Sigmoid colon (tissue), 7 donors: ENCODE results near the gene FNDC8. TPM values are rescaled to one million over a fixed set of nuclear protein-coding genes. Genes with fewer than 3 reads are reported as not detected.
"Not testable (repeated sequence)": the region's sequence is repeated elsewhere in the genome, so short reads cannot be mapped to it uniquely, and the experiment has no call there.

Experiments
- DNase-seq: peaks from one replicate; pipeline ENCODE4 v3.0.0-alpha.2; 2019
- H3K27ac ChIP-seq, 4 donors: fragments of 200-600 bp; sonication (generic); one replicate each; pipeline ENCODE4 v1.5.1; 2016 to 2019; ENCODE audit warnings: mild to moderate bottlenecking in 1 of 4
- H3K27me3 ChIP-seq, 3 donors: fragments of 200-600 bp; sonication (generic); one replicate each; pipeline ENCODE4 v1.5.1; 2019; ENCODE audit warnings: mild to moderate bottlenecking in 1 of 3
- H3K36me3 ChIP-seq, 4 donors: fragments of 200-600 bp; sonication (generic); one replicate each; pipeline ENCODE4 v1.5.1; 2016 to 2019
- H3K4me1 ChIP-seq, 4 donors: fragments of 200-600 bp; sonication (generic); one replicate each; pipeline ENCODE4 v1.5.1; 2017 to 2019
- H3K4me3 ChIP-seq, 4 donors: fragments of 200-600 bp; sonication (generic); one replicate each; pipeline ENCODE4 v1.5.1; 2017 to 2019; ENCODE audit warnings: mild to moderate bottlenecking in 2 of 4, moderate library complexity in 1 of 4
- H3K9me3 ChIP-seq, 4 donors: fragments of 200-600 bp in 3 of 4; sonication (generic) in 3 of 4; one replicate each; pipeline versions ENCODE4 v1.5.1 to v1.6.1; 2013 to 2019
- CTCF ChIP-seq, 4 experiments: fragments of 450-650 bp in 3 of 4; fragments of 200-600 bp in 1 of 4; IDR thresholded peaks; one replicate each; pipeline ENCODE4 v1.5.1; 2016 to 2019; ENCODE audit warnings: antibody characterized with exemption in 4 of 4, mild to moderate bottlenecking in 3 of 4, moderate library complexity in 2 of 4
- EP300 ChIP-seq, 4 donors: sonication (generic); formaldehyde crosslinking; IDR thresholded peaks; one replicate each; pipeline ENCODE4 v1.6.1; 2017; ENCODE audit warnings: antibody characterized with exemption in 4 of 4
- POLR2A ChIP-seq, 2 donors: fragments of 450-650 bp; IDR thresholded peaks; one replicate each; pipeline ENCODE4 v1.6.1; 2016; ENCODE audit warnings: antibody characterized with exemption in 2 of 2, mild to moderate bottlenecking in 2 of 2, moderate library complexity in 2 of 2
- POLR2AphosphoS5 ChIP-seq, 4 donors: sonication (generic); formaldehyde crosslinking; IDR thresholded peaks; one replicate each; pipeline ENCODE4 v1.6.1; 2017; ENCODE audit warnings: antibody characterized with exemption in 4 of 4
- WGBS, 2 donors: extraction: QIAGEN DNeasy Blood & Tissue Kit; methylation state at CpG; one replicate each; pipeline ENCODE4 v1.1.7; 2013; 5-methylcytosine and 5-hydroxymethylcytosine counted together
- intact Hi-C: fragments of 100-400 bp; cut with DNase I; formaldehyde crosslinking; loops from one replicate; pipeline ENCODE4 v1.15.1; 2023
- polyA plus RNA-seq, 3 donors: library from polyadenylated mRNA; stranded (reverse); fragments of 200-250 nt; gene quantifications; one replicate each; pipeline ENCODE4 v1.2.3, GENCODE V29; 2013
- total RNA-seq, 4 donors: library from RNA; depleted of rRNA; stranded (reverse); fragments of >200 nt; gene quantifications; one replicate each; pipeline ENCODE4 v1.1.0, GENCODE V29; 2016
- donor health status: healthy with polysubstance abuse.
- donor health status: Bipolar disorder and iron deficiency.
- donor health status: healthy.

FNDC8 gene
- total and polyA plus RNA-seq, 7 donors: not detected

DNA sequence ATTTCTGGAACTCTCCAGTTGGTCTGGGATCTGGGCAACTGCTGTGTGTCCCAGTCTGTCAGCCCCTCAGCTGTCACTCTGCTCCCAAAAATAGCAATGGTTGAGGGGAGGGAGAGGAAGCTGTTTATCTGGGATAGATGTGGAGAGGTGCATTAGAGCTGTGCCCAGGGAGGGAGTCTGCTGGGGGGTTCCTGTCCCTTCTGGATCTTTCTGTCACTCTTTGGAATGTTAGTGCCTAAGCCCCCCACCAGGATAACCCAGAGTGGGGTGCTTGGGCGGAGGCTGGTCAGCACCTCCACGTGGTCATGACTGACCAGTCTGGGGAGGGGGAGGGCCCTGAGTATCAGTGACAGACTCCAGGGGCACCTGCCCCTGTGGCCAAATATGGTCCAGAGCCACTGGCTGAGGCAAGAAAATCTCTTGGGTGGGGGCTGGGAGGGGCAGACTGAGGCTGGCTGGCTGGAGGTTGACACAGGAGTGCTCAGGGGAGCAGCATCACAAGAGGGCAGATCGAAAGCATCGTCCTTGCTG, 26.0 kb downstream of the FNDC8 start, which contains the start of gene UNC45B:
TSS of gene UNC45B (plus strand) at position 443 of the 531 bp plus-strand sequence. CDS start 447 bp downstream, outside the sequence.
- Histone ChIP-seq H3K9me3 (no peaks in the 10 kb centered on the region), H3K27me3 (no peaks in the 10 kb centered on the region), H3K27ac (no peak within 1 kb of the TSS), H3K36me3 (no peaks in the 10 kb centered on the region), H3K4me3 (no peak within 1 kb of the TSS), H3K4me1 (peaks cover 0 to 1% (median under 1%) of the 10 kb centered on the region in 4 donors)
- no peak for TF ChIP-seq EP300 (IDR thresholded peaks at IDR 0.05)
- TF ChIP-seq POLR2A (IDR thresholded peaks at IDR 0.05): no peak
- no peak for TF ChIP-seq POLR2AphosphoS5 (IDR thresholded peaks at IDR 0.05)
- TF ChIP-seq CTCF (IDR thresholded peaks at IDR 0.05): no peak
- 75 to 77% methylated on average over 4 of the region's 4 CpGs for WGBS, 2 donors
- no peak for DNase-seq
- intact Hi-C loops: no loop called here

GRCh38 chr17:35148144-35148543, 26.7 kb downstream of the FNDC8 start:
- Histone ChIP-seq H3K9me3 (no peaks in the 10 kb centered on the region), H3K36me3 (no peaks in the 10 kb centered on the region), H3K4me1 (no peaks in the 10 kb centered on the region), H3K27me3 (no peaks in the 10 kb centered on the region), H3K4me3 (no peak overlapping the region), H3K27ac (no peak overlapping the region)
- TF ChIP-seq POLR2AphosphoS5 (IDR thresholded peaks at IDR 0.05) (no peak), EP300 (IDR thresholded peaks at IDR 0.05) (no peak), POLR2A (IDR thresholded peaks at IDR 0.05) (no peak), CTCF (IDR thresholded peaks at IDR 0.05) (no peak)
- 71 to 79% methylated on average over 9 of the region's 9 CpGs for WGBS, 2 donors
- DNase-seq: no peak
- intact Hi-C loops: no loop called here

- Histone ChIP-seq H3K4me3 (no peak overlapping the region), H3K9me3 (no peaks in the 10 kb centered on the region), H3K27me3 (no peaks in the 10 kb centered on the region), H3K27ac (no peak overlapping the region), H3K4me1 (no peaks in the 10 kb centered on the region), H3K36me3 (no peaks in the 10 kb centered on the region)
- TF ChIP-seq POLR2AphosphoS5 (IDR thresholded peaks at IDR 0.05): no peak
- no peak for TF ChIP-seq POLR2A (IDR thresholded peaks at IDR 0.05)
- TF ChIP-seq CTCF (IDR thresholded peaks at IDR 0.05): no peak
- TF ChIP-seq EP300 (IDR thresholded peaks at IDR 0.05): no peak
- intact Hi-C loops: no loop called here
- DNase-seq: no peak
- 90 to 94% methylated on average over 11 of the region's 11 CpGs for WGBS, 2 donors
Measured at GRCh38 chr17:35149941-35150340, 28.5 kb downstream of the FNDC8 start.

- DNase-seq, H3K4me1 ChIP-seq, H3K27ac ChIP-seq, H3K27me3 ChIP-seq, H3K36me3 ChIP-seq, H3K4me3 ChIP-seq, intact Hi-C loops, H3K9me3 ChIP-seq: not testable (repeated sequence)
- WGBS, 2 donors: 92 to 93% methylated on average over 29 of the region's 29 CpGs
Measured at GRCh38 chr17:35151080-35151479, 29.7 kb downstream of the FNDC8 start.

GRCh38 chr17:35152421-35153140, 31.2 kb downstream of the FNDC8 start:
- WGBS, 2 donors: 54 to 68% methylated on average over 13 of the region's 13 CpGs

More at GRCh38 chr17:35152421-35153140, 31.2 kb downstream of the FNDC8 start:
- H3K4me3 ChIP-seq: no peak overlapping the region
- no peaks in the 10 kb centered on the region for H3K27me3 ChIP-seq
- H3K9me3 ChIP-seq: no peaks in the 10 kb centered on the region
- no peaks in the 10 kb centered on the region for H3K4me1 ChIP-seq
- DNase-seq: no peak
- TF ChIP-seq POLR2AphosphoS5 (IDR thresholded peaks at IDR 0.05) (no peak), EP300 (IDR thresholded peaks at IDR 0.05) (no peak), CTCF (IDR thresholded peaks at IDR 0.05) (no peak), POLR2A (IDR thresholded peaks at IDR 0.05) (no peak)
- H3K27ac ChIP-seq: no peak overlapping the region
- no peaks in the 10 kb centered on the region for H3K36me3 ChIP-seq
- intact Hi-C loops: no loop called here
